A172 (cell line): ENCODE measurements around the gene PROKR1. TPM values are rescaled to one million over a fixed set of nuclear protein-coding genes. Genes with fewer than 3 reads are reported as not detected.
"Not testable (repeated sequence)": the region's sequence is repeated elsewhere in the genome, so short reads cannot be mapped to it uniquely, and the experiment has no call there.

Experiments used
- DNase-seq: peaks from one replicate; pipeline ENCODE4 v3.0.0-alpha.2; 2015; ENCODE audit warnings: low spot score
- total RNA-seq: library from RNA; depleted of rRNA; stranded (reverse); fragments of >200 nt; shearing (Covaris generic); gene quantifications from 2 replicates; pipeline ENCODE4 v1.2.3, GENCODE V29; 2014; rRNA removed

PROKR1 gene
- not detected in 2 replicates for total RNA-seq

- no peak for DNase-seq
These were observed at the start of gene PROKR1 for GRCh38 chr2:68643011-68643873. TSS of gene PROKR1 (plus strand) at chr2:68643579. CDS start at chr2:68645822, 2,243 bp downstream.

GRCh38 chr2:68594041-68594440, 49.3 kb upstream of the PROKR1 start:
- no peak for DNase-seq

GRCh38 chr2:68594674-68595492, 48.5 kb upstream of the PROKR1 start:
- peak; percentile 35 for DNase-seq

- not testable (repeated sequence) for DNase-seq
These were observed 47.9 kb upstream of the PROKR1 start for GRCh38 chr2:68595493-68595785.

GRCh38 chr2:68600495-68600894, 42.9 kb upstream of the PROKR1 start:
- not testable (repeated sequence) for DNase-seq

- no peak for DNase-seq
These were observed 40.3 kb upstream of the PROKR1 start for GRCh38 chr2:68603059-68603458.

- no peak for DNase-seq
These were observed 39.3 kb upstream of the PROKR1 start for GRCh38 chr2:68604077-68604476.

GRCh38 chr2:68605939-68606338, 37.4 kb upstream of the PROKR1 start:
- DNase-seq, result no peak

GRCh38 chr2:68606759-68607158, 36.6 kb upstream of the PROKR1 start:
- no peak for DNase-seq

- no peak for DNase-seq
These were observed 35.5 kb upstream of the PROKR1 start for GRCh38 chr2:68607837-68608236.

- DNase-seq, result no peak
These were observed 30.4 kb upstream of the PROKR1 start for GRCh38 chr2:68612765-68613519.

GRCh38 chr2:68620772-68621171, 22.6 kb upstream of the PROKR1 start:
- no peak for DNase-seq

GRCh38 chr2:68623820-68624219, 19.6 kb upstream of the PROKR1 start:
- DNase-seq, result no peak

- no peak for DNase-seq
These were observed 15.8 kb upstream of the PROKR1 start for GRCh38 chr2:68627615-68628014.

GRCh38 chr2:68632021-68632420, 11.4 kb upstream of the PROKR1 start:
- no peak for DNase-seq

- DNase-seq, result no peak
These were observed 6.3 kb upstream of the PROKR1 start for GRCh38 chr2:68637047-68637446.

- DNase-seq, result no peak
These were observed 601 bp downstream of the PROKR1 start for GRCh38 chr2:68643874-68644485.

- peak; percentile 10 for DNase-seq
These were observed 2.1 kb downstream of the PROKR1 start for GRCh38 chr2:68645523-68645922.

GRCh38 chr2:68646303-68646702, 2.9 kb downstream of the PROKR1 start:
- no peak for DNase-seq

- DNase-seq, result no peak
These were observed 7.3 kb downstream of the PROKR1 start for GRCh38 chr2:68650645-68651044.

GRCh38 chr2:68653034-68653433, 9.7 kb downstream of the PROKR1 start:
- DNase-seq, result no peak

GRCh38 chr2:68653538-68653982, 10.2 kb downstream of the PROKR1 start:
- peak; percentile 88 for DNase-seq
